ENCODE measurements around the gene HSPA12B. TPM values are rescaled to one million over a fixed set of nuclear protein-coding genes. Genes with fewer than 3 reads are reported as not detected.

The HSPA12B gene
- total RNA-seq, 1 donor from 2014 or later = 33.7 TPM

- no peak overlapping the region for H3K27ac ChIP-seq
- DNase-seq (no peak), ATAC-seq (no peak)
- H3K27me3 ChIP-seq = no peaks in the 10 kb centered on the region
- intact Hi-C loops (cut with DNase I) = no loop called here
- peaks cover 28% of the 10 kb centered on the region for H3K4me1 ChIP-seq
- peaks cover 7% of the 10 kb centered on the region for H3K36me3 ChIP-seq
- no peak for TF ChIP-seq CTCF (IDR thresholded peaks at IDR 0.05)
- no peaks in the 10 kb centered on the region for H3K9me3 ChIP-seq
- no peak overlapping the region for H3K4me3 ChIP-seq
Observed at GRCh38 chr20:3783511-3784195, 51.2 kb downstream of the HSPA12B start.

GRCh38 chr20:3784216-3784853, 51.9 kb downstream of the HSPA12B start:
- DNase-seq = no peak
- peak overlapping the region; percentile 73 for H3K4me3 ChIP-seq

GRCh38 chr20:3784863-3785239, 52.4 kb downstream of the HSPA12B start:
- no peak for TF ChIP-seq CTCF (IDR thresholded peaks at IDR 0.05)
- intact Hi-C loops (cut with DNase I) = loop anchor here (5.0 kb wide), 1 partner anchor 37 kb away; the partner anchor contains the start of gene AP5S1
- H3K4me1 ChIP-seq = peaks cover 28% of the 10 kb centered on the region
- peak overlapping the region; percentile 73 for H3K4me3 ChIP-seq
- ATAC-seq = no peak
- DNase-seq = no peak
- H3K36me3 ChIP-seq = peaks cover 7% of the 10 kb centered on the region
- no peaks in the 10 kb centered on the region for H3K27me3 ChIP-seq
- H3K27ac ChIP-seq = peak overlapping the region; percentile 84
- no peaks in the 10 kb centered on the region for H3K9me3 ChIP-seq

More at GRCh38 chr20:3784216-3784853, 51.9 kb downstream of the HSPA12B start:
- no peak for TF ChIP-seq CTCF (IDR thresholded peaks at IDR 0.05)
- Histone ChIP-seq H3K36me3 (peaks cover 7% of the 10 kb centered on the region), H3K27me3 (no peaks in the 10 kb centered on the region), H3K4me1 (peaks cover 28% of the 10 kb centered on the region), H3K9me3 (no peaks in the 10 kb centered on the region), H3K27ac (no peak overlapping the region)
- ATAC-seq = no peak
- intact Hi-C loops (cut with DNase I) = no loop called here

GRCh38 chr20:3785240-3786125, 53.0 kb downstream of the HSPA12B start:
- peak overlapping the region; percentile 73 for H3K4me3 ChIP-seq
- DNase-seq = no peak
- no peak for TF ChIP-seq CTCF (IDR thresholded peaks at IDR 0.05)

GRCh38 chr20:3786126-3786484, 53.6 kb downstream of the HSPA12B start:
- peak overlapping the region; percentile 73 for H3K4me3 ChIP-seq
- ATAC-seq = peak; percentile 37
- intact Hi-C loops (cut with DNase I) = loop anchor here (5.0 kb wide), 1 partner anchor 36 kb away; the partner anchor contains the start of gene AP5S1
- peak; percentile 84 for DNase-seq
- H3K4me1 ChIP-seq = peaks cover 24% of the 10 kb centered on the region
- H3K27ac ChIP-seq = peak overlapping the region; percentile 84
- TF ChIP-seq CTCF (IDR thresholded peaks at IDR 0.05) = no peak
- H3K27me3 ChIP-seq = no peaks in the 10 kb centered on the region
- peaks cover 7% of the 10 kb centered on the region for H3K36me3 ChIP-seq
- no peaks in the 10 kb centered on the region for H3K9me3 ChIP-seq

More at GRCh38 chr20:3785240-3786125, 53.0 kb downstream of the HSPA12B start:
- ATAC-seq = peak; percentile 4
- peak overlapping the region; percentile 84 for H3K27ac ChIP-seq
- intact Hi-C loops (cut with DNase I) = loop anchor here (5.0 kb wide), 1 partner anchor 37 kb away; the partner anchor contains the start of gene AP5S1
- peaks cover 28% of the 10 kb centered on the region for H3K4me1 ChIP-seq
- no peaks in the 10 kb centered on the region for H3K27me3 ChIP-seq
- H3K9me3 ChIP-seq = no peaks in the 10 kb centered on the region
- peaks cover 7% of the 10 kb centered on the region for H3K36me3 ChIP-seq

All from upper lobe of right lung (tissue), 1 donor.